GM23338 (cell line): ENCODE measurements around the gene ITGA7. TPM values are rescaled to one million over a fixed set of nuclear protein-coding genes. Genes with fewer than 3 reads are reported as not detected.

Source experiments
- ATAC-seq: fragments of 200-7000 bp; cut with Tn5 transposase; 3 replicates; pipeline ENCODE4 v1.9.1; 2020
- DNase-seq: peaks from one replicate; pipeline ENCODE4 v3.0.0-alpha.2; 2015; ENCODE audit warnings: low spot score
- H2AFZ ChIP-seq: fragments of 200-600 bp; sonication (generic); 2 replicates; pipeline ENCODE4 v1.8.0; 2016; ENCODE audit warnings: antibody characterized with exemption, mild to moderate bottlenecking, moderate library complexity
- H3F3A ChIP-seq: fragments of 200-600 bp; sonication (generic); replicated peaks from 2 replicates; pipeline ENCODE4 v1.8.0; 2017; ENCODE audit warnings: antibody characterized with exemption, mixed run types, low read depth
- H3K27ac ChIP-seq: fragments of 200-600 bp; sonication (generic); 2 replicates; pipeline ENCODE4 v1.6.1; 2016; ENCODE audit warnings: low read depth
- H3K27me3 ChIP-seq: fragments of 200-600 bp; sonication (generic); 2 replicates; pipeline ENCODE4 v1.8.0; 2016; ENCODE audit warnings: mild to moderate bottlenecking, mixed run types, moderate library complexity; ENCODE audit not compliant: insufficient read depth
- H3K36me3 ChIP-seq: fragments of 200-600 bp; sonication (generic); 2 replicates; pipeline ENCODE4 v1.8.0; 2016; ENCODE audit warnings: mild to moderate bottlenecking; ENCODE audit not compliant: insufficient read depth
- H3K4me1 ChIP-seq: fragments of 200-600 bp; sonication (generic); 2 replicates; pipeline ENCODE4 v1.8.0; 2016; ENCODE audit warnings: mild to moderate bottlenecking, moderate library complexity; ENCODE audit not compliant: insufficient read depth
- H3K4me2 ChIP-seq: fragments of 200-600 bp; sonication (generic); 2 replicates; pipeline ENCODE4 v1.7.1; 2017; ENCODE audit warnings: mixed run types
- H3K4me3 ChIP-seq: fragments of 200-600 bp; sonication (generic); 2 replicates; pipeline ENCODE4 v1.6.1; 2016; ENCODE audit warnings: mixed run types
- H3K79me2 ChIP-seq: fragments of 200-600 bp; sonication (generic); replicated peaks from 2 replicates; pipeline ENCODE4 v1.8.0; 2017; ENCODE audit warnings: mild to moderate bottlenecking; ENCODE audit not compliant: insufficient read depth
- H3K9me2 ChIP-seq: fragments of 200-600 bp; sonication (generic); 2 replicates; pipeline ENCODE4 v1.8.0; 2017; ENCODE audit not compliant: insufficient read depth
- H4K20me1 ChIP-seq: fragments of 200-600 bp; sonication (generic); replicated peaks from 2 replicates; pipeline ENCODE4 v1.8.0; 2017; ENCODE audit warnings: mild to moderate bottlenecking; ENCODE audit not compliant: insufficient read depth
- H3K27ac Mint-ChIP-seq: 2 replicates; pipeline ENCODE4 v1.8.0; 2020; ENCODE audit warnings: inconsistent platforms, mild to moderate bottlenecking, moderate library complexity, mixed read lengths
- H3K27me3 Mint-ChIP-seq: 3 replicates; pipeline ENCODE4 v1.8.0; 2022; ENCODE audit warnings: low read depth, mild to moderate bottlenecking, moderate library complexity, mixed read lengths, inconsistent platforms; ENCODE audit not compliant: insufficient read depth, poor library complexity
- H3K36me3 Mint-ChIP-seq: 3 replicates; pipeline ENCODE4 v1.8.0; 2021; ENCODE audit warnings: low read depth, mild to moderate bottlenecking, inconsistent platforms, moderate library complexity, mixed read lengths
- H3K4me1 Mint-ChIP-seq: 3 replicates; pipeline ENCODE4 v1.8.0; 2020; ENCODE audit warnings: mild to moderate bottlenecking, inconsistent platforms, mixed read lengths
- H3K4me3 Mint-ChIP-seq: 3 replicates; pipeline ENCODE4 v1.8.0; 2021; ENCODE audit warnings: moderate library complexity, mild to moderate bottlenecking, inconsistent platforms, mixed read lengths
- H3K9me3 Mint-ChIP-seq: 3 replicates; pipeline ENCODE4 v1.8.0; 2020; ENCODE audit warnings: moderate library complexity, mild to moderate bottlenecking, inconsistent platforms, mixed read lengths
- CTCF ChIP-seq, 2 experiments: fragments of 200-600 bp in 1 of 2; sonication (generic) in 1 of 2; conservative IDR thresholded peaks; 2 replicates each; pipeline versions ENCODE4 v1.5.1 to v1.6.1; 2016 to 2017; ENCODE audit warnings: antibody characterized with exemption in 2 of 2, low read depth in 2 of 2, mild to moderate bottlenecking in 2 of 2, moderate library complexity in 1 of 2
- ETS1 ChIP-seq: IDR thresholded peaks from 2 replicates; pipeline ENCODE4 v1.6.1; 2016; ENCODE audit warnings: antibody characterized with exemption
- EZH2 ChIP-seq: fragments of 200-600 bp; sonication (generic); IDR thresholded peaks from one replicate; pipeline ENCODE4 v1.8.0; 2017; ENCODE audit warnings: antibody characterized with exemption, mild to moderate bottlenecking, low read depth; ENCODE audit not compliant: unreplicated experiment
- NANOG ChIP-seq: IDR thresholded peaks from 2 replicates; pipeline ENCODE4 v1.6.1; 2016; ENCODE audit warnings: antibody characterized with exemption, borderline replicate concordance
- POLR2AphosphoS5 ChIP-seq: IDR thresholded peaks from 2 replicates; pipeline ENCODE4 v1.6.1; 2016; ENCODE audit warnings: antibody characterized with exemption, low read depth
- REST ChIP-seq: IDR thresholded peaks from one replicate; pipeline ENCODE4 v1.6.1; 2018; ENCODE audit warnings: antibody characterized with exemption; ENCODE audit not compliant: unreplicated experiment
- ZNF331 ChIP-seq: fragments of 250-450 bp; sonication (Bioruptor Pico); IDR thresholded peaks from 2 replicates; pipeline ENCODE4 v1.5.0; 2020; ENCODE audit warnings: low read depth, mild to moderate bottlenecking, moderate library complexity
- polyA plus RNA-seq: library from polyadenylated mRNA; unstranded; fragments of >200 nt; fragmentation: Nextera tagmentation; extraction: Ambion mirVana; gene quantifications from 2 replicates; pipeline ENCODE4 v1.2.1, GENCODE V29; 2016
- total RNA-seq: library from RNA; depleted of rRNA; stranded (reverse); fragments of >200 nt; shearing (Covaris generic); gene quantifications from 2 replicates; pipeline ENCODE4 v1.2.3, GENCODE V29; 2014

ITGA7 gene
- total and polyA plus RNA-seq, 2 experiments from 2014 or later, result 20.0 to 49.1 TPM

- TF ChIP-seq REST, result no peak
Measured at GRCh38 chr12:55734595-55734994, 26.9 kb upstream of the ITGA7 start (continued).

- Histone ChIP-seq H3K79me2 (no peaks in the 10 kb centered on the region; the same call in 1 of the 2 replicates), H3K36me3 (no peaks in the 10 kb centered on the region), H3F3A (peaks cover 13% of the 10 kb centered on the region; the same call in 1 of the 2 replicates), H2AFZ (no peak overlapping the region), H3K4me1 (peaks cover 25% of the 10 kb centered on the region; the same call in 1 of the 2 replicates), H4K20me1 (no peaks in the 10 kb centered on the region), H3K27me3 (no peaks in the 10 kb centered on the region), H3K4me2 (no peak overlapping the region), H3K27ac (no peak overlapping the region), H3K4me3 (no peak overlapping the region), H3K9me2 (no peaks in the 10 kb centered on the region)
- Mint-ChIP-seq H3K4me1 (peaks cover 31% of the 10 kb centered on the region), H3K27ac (no peak overlapping the region), H3K27me3 (peaks cover 23% of the 10 kb centered on the region), H3K4me3 (no peak overlapping the region), H3K9me3 (no peaks in the 10 kb centered on the region; the same call in 2 of the 3 replicates), H3K36me3 (no peaks in the 10 kb centered on the region; the same call in 2 of the 3 replicates)
- no peak for DNase-seq
- no peak for ATAC-seq
- no peak for TF ChIP-seq POLR2AphosphoS5
- TF ChIP-seq CTCF (conservative IDR thresholded peaks at IDR 0.05; ENCODE audit: low read depth in 2 of 2), result no peak
Measured at GRCh38 chr12:55733858-55734257, 26.2 kb upstream of the ITGA7 start.

- Mint-ChIP-seq H3K36me3 (no peaks in the 10 kb centered on the region; the same call in 2 of the 3 replicates), H3K27me3 (peaks cover 20% of the 10 kb centered on the region), H3K9me3 (no peaks in the 10 kb centered on the region; the same call in 2 of the 3 replicates), H3K27ac (no peak overlapping the region), H3K4me3 (no peak overlapping the region), H3K4me1 (peaks cover 31% of the 10 kb centered on the region)
- ATAC-seq (no peak), DNase-seq (no peak)
- H4K20me1 ChIP-seq, result no peaks in the 10 kb centered on the region
- H2AFZ ChIP-seq, result no peak overlapping the region
- no peaks in the 10 kb centered on the region for H3K9me2 ChIP-seq
- no peak overlapping the region for H3K4me3 ChIP-seq
- H3F3A ChIP-seq, result peaks cover 13% of the 10 kb centered on the region; the same call in 1 of the 2 replicates
- TF ChIP-seq REST (no peak), NANOG (no peak), EZH2 (no peak), ZNF331 (CRISPR knock-in tag) (no peak), ETS1 (no peak)
- H3K27me3 ChIP-seq, result no peaks in the 10 kb centered on the region
- H3K27ac ChIP-seq, result no peak overlapping the region
- H3K4me2 ChIP-seq, result no peak overlapping the region
- H3K79me2 ChIP-seq, result peaks cover 1% of the 10 kb centered on the region
- peaks cover 25% of the 10 kb centered on the region; the same call in 1 of the 2 replicates for H3K4me1 ChIP-seq
- no peaks in the 10 kb centered on the region for H3K36me3 ChIP-seq
Measured at GRCh38 chr12:55733021-55733555, 25.4 kb upstream of the ITGA7 start.
